GM21526 (cell line): ENCODE measurements around the gene SEMA3G.

ENCODE experiments used
- ATAC-seq: cut with Tn5 transposase; IDR thresholded peaks from one replicate; pipeline ENCODE4 v1.9.1; 2021; ENCODE audit warnings: moderate library complexity; ENCODE audit not compliant: unreplicated experiment, low FRiP score

Gene SEMA3G

DNA sequence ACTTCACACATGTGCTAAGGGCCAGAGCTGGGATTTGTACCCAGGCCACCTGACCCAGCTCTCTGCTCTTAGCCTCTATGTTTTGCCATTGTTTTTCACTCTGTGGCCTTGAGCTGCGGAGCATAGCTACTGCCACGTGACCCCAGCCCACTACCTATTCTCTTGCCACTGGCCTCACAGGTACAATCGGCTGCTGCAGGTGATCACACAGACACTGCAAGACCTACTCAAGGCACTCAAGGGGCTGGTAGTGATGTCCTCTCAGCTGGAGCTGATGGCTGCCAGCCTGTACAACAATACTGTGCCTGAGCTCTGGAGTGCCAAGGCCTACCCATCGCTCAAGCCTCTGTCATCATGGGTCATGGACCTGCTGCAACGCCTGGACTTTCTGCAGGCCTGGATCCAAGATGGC is 46.2 kb downstream of the SEMA3G start:
- ATAC-seq = no peak

DNA sequence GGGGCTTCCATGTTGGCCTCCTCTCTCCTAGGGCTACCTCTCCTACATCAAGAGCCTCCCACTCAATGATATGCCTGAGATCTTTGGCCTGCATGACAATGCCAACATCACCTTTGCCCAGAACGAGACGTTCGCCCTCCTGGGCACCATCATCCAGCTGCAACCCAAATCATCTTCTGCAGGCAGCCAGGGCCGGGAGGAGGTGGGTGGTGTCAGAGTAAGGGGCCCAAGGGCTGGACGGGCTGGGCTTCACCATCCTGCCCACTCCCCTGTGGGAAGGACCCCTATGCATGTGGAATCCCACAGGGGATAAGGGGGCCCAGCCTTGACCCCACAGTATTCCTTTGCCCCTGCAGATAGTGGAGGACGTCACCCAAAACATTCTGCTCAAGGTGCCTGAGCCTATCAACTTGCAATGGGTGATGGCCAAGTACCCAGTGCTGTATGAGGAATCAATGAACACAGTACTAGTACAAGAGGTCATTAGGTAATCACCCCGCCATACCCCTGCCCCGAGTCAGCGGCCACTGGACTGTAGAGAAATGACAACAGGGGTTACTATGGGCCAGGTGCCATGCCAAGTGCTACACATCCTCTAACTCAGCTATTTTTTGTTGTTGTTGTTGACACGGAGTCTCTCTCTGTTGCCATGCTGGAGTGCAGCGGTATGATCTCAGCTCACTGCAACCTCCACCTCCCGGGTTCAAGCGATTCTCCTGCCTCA is 47.1 kb downstream of the SEMA3G start:
- ATAC-seq = no peak

DNA sequence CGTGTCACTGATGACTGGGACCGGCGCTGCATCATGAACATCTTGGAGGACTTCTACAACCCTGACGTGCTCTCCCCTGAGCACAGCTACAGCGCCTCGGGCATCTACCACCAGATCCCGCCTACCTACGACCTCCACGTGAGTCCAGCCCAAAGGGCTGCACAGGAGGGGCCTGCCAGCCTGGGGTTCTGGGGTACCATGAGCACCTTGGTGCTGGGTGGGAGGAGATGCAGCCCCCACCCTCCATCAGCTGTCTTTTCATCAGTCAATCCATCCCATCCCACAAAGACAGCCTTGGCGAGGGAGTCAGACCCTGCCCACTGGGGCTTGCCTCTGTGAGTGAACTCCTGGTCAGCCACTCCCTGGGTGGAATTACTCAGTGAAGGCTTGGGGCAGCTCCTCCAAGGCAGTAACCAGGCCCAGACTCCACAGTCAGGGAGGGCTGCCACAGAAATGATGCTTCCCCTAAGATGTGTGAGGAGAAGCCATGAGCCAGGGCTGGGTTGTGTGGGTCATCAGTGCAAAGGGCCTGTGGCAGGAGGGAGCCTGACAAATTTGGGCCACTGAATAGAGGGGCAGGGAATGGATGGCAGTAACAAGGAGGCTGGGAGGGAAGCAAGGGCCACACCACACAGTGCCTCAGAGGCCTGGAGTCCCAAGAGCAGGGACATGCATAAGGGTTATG is 47.9 kb downstream of the SEMA3G start:
- ATAC-seq = no peak

DNA sequence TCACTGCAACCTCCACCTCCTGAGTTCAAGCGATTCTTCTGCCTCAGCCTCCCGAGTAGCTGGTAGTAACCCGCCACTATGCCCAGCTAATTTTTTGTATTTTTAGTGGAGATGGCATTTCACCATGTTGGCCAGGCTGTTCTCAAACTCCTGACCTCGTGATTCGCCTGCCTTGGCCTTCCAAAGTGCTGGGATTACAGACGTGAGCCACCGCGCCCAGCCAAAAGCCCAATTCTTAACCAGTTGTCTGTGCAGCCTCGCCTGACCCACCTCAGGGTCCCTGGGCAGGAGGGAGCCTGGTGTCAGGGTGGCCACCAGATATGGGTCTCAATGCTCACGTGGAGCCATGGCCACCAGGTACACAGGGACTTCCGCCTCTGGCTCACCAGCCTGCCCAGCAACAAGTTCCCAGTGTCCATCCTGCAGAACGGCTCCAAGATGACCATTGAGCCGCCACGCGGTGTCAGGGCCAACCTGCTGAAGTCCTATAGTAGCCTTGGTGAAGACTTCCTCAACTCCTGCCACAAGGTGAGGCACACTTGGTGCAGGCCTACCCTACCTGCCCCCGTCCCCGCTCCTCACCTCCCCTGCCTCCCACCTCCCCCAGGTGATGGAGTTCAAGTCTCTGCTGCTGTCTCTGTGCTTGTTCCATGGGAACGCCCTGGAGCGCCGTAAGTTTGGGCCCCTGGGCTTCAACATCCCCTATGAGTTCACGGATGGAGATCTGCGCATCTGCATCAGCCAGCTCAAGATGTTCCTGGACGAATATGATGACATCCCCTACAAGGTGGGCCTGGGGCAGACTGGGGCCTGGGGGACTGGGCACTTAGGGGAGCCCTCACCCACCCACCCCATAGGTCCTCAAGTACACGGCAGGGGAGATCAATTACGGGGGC is 48.6 kb downstream of the SEMA3G start:
- ATAC-seq = no peak

DNA sequence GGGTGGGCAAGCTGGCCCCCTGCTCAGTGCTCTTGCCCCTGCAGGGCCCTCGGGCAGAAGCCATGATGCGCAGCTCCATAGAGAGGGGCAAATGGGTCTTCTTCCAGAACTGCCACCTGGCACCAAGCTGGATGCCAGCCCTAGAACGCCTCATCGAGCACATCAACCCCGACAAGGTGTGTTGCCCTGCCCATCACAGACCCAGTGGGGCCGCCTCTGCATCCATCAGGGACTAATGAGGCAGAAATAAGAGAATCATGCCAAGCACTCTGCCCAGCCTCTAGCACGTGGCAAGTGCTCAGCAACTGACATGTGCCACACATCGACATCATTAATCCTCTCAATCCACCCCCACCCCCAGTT is 49.4 kb downstream of the SEMA3G start:
- no peak for ATAC-seq

DNA sequence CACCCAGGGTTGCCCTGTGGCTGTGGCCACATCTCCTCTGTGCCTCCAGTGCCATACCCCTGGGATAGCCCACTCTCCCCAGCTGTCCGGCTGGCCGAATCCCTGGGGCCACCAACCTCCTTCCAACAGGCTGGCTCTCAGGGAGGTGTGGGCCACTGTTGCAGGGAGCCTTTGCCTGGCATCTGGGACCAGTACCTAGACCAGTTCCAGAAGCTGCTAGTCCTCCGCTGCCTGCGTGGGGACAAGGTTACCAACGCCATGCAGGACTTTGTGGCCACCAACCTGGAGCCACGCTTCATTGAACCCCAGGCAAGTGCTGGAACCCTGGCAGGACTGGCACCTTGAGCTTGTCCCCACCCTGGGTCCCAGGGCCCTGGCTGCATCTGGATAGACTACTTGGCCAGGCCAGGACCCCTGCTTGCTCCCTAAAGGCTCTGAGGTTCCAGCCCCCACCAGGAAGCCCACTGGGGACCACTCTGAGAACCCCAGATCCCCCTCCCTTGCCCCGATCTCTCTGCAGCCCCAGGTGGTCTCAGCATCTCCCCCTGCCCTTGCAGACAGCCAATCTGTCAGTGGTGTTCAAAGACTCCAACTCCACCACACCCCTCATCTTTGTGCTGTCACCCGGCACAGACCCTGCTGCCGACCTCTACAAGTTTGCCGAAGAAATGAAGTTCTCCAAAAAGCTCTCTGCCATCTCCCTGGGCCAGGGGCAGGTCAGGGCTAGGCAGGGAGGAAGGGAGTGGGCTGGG is 50.0 kb downstream of the SEMA3G start:
- no peak for ATAC-seq

DNA sequence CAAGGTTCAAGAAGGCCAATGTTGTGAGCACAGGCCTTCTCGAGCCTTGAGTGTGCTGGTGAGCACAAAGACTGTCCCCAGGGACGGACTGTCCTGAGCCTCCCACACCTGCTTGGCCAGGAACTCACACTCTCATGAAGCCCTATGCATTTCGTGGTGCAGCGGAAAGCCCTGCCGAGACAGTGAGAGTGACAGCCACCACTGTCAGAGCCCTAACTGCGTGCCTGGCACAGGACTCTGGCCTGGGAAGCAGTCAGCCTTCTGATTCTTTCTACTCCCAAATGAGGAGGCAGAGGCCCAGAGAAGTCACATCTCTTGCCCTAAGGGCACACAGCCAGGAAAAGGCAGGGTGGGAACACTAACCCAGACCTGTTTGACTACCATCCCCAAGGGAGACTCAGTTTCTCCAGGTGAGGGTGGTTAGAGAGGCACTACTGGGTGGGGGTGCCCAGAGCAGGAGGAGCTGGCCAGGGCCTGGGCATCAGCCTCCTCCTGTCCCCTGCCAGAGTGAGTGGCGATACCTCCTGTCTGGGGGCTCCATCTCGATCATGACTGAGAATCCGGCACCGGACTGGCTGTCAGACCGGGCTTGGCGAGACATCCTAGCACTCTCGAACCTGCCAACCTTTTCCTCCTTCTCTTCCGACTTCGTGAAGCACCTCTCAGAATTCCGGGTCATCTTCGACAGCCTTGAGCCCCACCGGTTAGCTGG is 50.8 kb downstream of the SEMA3G start:
- ATAC-seq = no peak

DNA sequence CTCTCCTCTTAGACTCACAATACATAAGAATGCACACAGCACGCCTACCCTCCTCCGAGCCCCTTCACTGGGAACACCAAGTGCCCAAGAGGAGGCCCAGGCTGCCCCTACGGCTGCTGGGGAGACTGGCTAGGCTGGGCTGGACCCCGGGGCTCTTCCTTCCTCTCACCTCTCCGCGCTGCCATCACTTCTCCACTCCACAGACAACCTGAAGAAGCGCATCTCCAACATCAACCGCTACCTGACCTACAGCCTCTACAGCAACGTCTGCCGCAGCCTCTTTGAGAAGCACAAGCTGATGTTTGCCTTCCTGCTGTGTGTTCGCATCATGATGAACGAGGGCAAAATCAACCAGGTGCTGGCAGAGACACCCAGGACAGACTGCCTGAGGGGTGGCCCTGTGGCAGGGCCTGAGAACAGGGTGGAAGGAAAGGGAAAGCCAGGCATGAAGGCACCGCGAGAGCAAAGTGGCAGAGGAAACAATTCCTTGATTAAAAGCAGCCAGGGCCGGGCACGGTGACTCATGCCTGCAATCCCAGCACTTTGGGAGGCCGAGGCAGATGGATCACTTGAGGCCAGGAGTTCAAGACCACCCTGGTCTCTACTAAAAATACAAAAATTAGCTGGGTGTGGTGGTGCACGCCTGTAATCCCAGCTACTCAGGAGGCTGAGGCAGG is 51.6 kb downstream of the SEMA3G start:
- ATAC-seq = no peak

DNA sequence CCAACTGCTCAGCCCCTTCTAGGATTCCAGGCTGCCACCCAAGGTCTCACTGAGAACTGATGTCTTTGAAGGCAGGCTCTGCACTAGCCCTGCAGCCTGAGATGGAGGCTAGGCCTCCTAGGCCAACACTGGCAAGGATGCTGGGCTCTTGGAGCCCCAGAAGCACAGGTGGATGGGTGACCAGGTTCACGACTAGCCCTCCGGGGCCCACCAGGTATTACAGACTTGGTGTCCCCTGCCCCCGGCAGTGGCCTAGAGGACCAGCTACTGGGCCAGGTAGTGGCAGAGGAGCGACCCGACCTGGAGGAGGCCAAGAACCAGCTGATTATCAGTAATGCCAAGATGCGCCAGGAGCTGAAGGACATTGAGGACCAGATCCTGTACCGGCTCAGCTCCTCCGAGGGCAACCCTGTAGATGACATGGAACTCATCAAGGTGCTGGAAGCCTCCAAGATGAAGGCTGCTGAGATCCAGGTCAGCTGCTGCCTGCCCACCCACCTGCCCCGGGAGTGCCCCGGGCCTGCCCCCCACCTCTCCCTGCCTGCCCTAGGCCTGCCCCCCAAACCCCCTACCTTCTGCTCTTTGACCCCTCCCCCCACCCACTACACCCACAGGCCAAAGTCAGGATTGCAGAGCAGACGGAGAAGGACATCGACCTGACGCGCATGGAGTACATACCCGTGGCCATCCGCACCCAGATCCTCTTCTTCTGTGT is 52.5 kb downstream of the SEMA3G start:
- ATAC-seq = no peak

DNA sequence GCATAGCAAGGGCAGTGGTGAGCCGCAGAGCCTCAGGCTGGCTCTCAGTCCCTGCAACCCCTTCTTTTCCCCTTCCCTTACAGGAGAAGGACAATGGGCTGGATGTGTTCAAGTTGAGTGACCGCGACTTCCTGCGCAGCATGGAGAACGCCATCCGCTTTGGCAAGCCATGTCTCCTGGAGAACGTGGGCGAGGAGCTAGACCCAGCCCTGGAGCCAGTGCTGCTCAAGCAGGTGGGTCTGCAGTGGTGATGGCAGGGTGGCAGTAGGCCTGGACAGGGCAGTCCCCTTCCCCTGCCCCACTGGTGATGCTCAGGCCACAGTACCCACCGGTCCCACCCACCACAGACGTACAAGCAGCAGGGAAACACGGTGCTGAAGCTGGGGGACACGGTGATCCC is 53.8 kb downstream of the SEMA3G start:
- no peak for ATAC-seq

DNA sequence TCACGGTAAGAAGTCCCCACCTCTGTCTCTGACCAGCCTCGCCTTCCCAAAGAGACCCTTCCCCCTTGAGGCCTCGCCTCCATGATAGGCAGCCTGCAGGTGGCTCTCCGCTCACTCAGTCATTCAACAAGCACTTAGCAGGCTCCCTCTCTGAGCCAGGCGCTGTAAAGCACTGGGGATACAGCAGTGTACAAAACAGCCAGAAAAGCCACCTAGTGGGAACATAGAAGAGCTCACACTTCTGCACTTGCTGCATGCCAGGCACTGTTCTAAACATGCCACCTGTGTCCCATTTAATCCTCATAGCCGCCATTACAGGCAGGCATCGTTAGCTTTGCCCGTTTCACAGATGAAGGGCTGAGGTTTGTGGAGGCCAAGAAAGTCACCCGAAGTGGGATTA is 56.0 kb downstream of the SEMA3G start:
- no peak for ATAC-seq

DNA sequence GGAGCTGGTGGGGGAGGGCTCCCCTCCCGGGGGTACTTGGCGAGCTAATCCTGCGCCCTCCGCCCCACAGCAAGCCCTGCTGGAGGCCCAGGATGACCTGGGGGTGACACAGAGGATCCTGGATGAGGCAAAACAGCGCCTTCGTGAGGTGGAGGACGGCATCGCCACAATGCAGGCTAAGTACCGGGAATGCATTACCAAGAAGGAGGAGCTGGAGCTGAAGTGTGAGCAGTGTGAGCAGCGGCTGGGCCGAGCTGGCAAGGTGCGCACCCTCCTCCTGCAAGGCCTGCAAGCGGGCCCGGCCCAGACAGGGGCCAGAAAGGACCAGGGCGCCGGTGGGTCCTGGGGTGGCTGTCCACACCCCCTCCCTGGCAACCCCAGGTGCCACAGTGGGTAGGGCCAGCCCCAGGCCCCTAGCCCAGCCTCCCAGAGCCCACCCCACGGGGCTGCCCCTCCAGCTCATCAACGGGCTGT is 56.5 kb downstream of the SEMA3G start:
- no peak for ATAC-seq

DNA sequence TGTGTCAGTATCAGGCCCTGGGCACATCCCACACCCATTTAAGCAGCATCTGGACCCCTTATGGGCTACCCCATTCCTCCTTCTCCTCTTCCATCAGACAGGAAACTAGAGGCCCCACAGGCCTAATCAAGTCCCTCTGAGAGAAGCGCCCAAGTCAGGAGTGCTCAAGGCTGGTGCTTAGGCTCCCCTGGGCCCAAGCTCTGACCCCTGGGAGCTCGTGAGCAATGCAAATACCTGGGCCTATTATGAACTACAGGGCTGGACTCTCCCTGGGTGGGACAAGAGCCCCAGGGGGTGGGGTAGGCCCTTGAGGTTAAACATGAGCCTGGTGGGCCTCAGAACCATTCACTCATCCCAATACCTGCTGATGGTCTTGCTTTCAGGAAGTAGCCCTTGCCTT is 57.4 kb downstream of the SEMA3G start:
- ATAC-seq = no peak

DNA sequence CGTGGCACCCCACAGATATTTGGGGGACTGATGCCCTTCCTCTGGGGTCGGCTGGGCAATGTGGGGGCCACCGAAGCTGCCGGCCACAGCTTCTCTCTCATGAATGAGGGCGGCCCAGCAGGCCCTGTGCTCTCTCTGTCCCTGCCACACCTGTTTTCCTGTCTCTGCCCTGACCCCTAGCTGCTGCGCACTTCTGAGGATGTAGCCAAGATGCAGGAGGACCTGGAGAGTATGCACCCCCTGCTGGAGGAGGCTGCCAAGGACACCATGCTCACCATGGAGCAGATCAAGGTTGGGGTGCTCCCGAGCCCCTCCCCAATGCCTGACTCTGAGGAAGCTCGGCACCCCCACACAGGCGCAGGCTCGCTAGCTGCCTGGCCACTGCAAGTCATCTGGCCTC is 59.7 kb downstream of the SEMA3G start:
- ATAC-seq = no peak

DNA sequence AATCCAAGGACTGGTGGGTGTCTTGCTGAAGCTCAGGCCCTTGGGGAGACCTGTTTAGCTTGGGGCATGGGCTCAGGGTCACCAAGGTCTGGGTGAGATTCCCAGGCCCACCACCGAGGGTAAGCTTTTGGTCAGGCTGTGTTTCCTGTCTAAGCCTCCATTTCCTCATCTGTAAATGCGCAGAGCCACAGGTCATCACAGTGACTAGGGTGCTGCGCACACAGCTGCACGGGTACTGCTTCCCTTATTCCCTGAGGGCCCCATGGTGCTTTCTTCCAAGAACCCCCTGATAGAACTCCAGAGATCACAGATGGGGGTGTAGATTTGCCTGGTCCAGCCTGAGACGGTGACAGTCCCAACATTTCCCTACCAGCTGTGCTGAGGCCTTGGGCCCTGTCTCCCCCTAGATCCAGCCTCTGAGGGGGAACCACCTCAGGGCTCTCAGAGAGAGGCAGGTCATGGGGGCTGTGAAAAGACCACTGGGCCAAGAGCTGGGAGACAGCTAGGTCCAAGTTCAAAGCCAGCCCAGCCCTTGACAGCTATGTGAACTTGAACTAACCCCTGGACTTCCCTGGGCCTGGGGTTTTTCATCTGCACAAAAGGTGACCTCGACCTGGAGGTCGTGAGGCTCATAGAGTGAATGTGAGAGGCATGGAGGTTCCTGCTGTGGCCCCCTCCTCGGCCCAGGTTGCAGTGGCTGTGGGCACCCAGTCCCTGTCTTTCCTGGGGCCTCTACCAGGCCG is 60.7 kb downstream of the SEMA3G start:
- no peak for ATAC-seq

DNA sequence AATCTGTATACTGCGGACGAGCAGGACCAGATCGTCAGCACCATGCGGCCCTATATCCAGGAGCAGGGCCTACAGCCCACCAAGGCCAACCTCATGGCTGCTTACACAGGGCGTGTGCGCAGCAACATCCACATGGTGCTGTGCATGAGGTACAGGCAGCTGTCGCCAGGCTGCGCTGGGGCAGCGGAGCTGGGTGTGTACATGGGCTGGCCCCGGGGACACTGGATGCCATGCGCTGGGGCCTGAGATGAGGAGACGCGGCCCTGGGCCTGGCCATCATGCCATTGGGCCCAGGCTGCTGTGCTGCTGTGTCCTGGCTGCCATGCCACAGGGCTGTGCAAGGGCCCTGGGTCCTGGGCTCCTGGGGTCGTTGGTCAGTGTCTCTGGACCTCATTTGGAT is 61.5 kb downstream of the SEMA3G start:
- no peak for ATAC-seq
